Muscle layer of colon (tissue), 2 donors: ENCODE data around the gene KCNMA1.

Experiments used
- H3K27ac ChIP-seq: one replicate; pipeline ENCODE4 v1.7.0; 2013; ENCODE audit warnings: low read depth, mild to moderate bottlenecking, low read length, moderate library complexity
- H3K27me3 ChIP-seq, 2 donors: one replicate each; pipeline ENCODE4 v1.7.0; 2013; ENCODE audit warnings: low read length in 2 of 2, mild to moderate bottlenecking in 2 of 2; ENCODE audit not compliant: insufficient read depth in 2 of 2, control insufficient read depth in 1 of 2
- H3K36me3 ChIP-seq: one replicate; pipeline ENCODE4 v1.7.0; 2013; ENCODE audit warnings: mild to moderate bottlenecking, low read length; ENCODE audit not compliant: insufficient read depth
- H3K4me1 ChIP-seq: one replicate; pipeline ENCODE4 v1.7.0; 2013; ENCODE audit warnings: mild to moderate bottlenecking, low read length; ENCODE audit not compliant: insufficient read depth
- H3K4me3 ChIP-seq, 2 donors: one replicate each; pipeline ENCODE4 v1.7.0; 2013; ENCODE audit warnings: low read length in 2 of 2, low read depth in 1 of 2, mild to moderate bottlenecking in 1 of 2, moderate library complexity in 1 of 2
- H3K9ac ChIP-seq: one replicate; pipeline ENCODE4 v1.7.0; 2013; ENCODE audit warnings: low read length
- H3K9me3 ChIP-seq: one replicate; pipeline ENCODE4 v1.7.0; 2013; ENCODE audit warnings: mild to moderate bottlenecking, low read length
- donor health status: abdominal sarcoma.
- donor health status: Adenocarcinoma of cecum.

The KCNMA1 gene

GRCh38 chr10:76984559-76985443 lies 652.8 kb downstream of the KCNMA1 start:
- H3K36me3 ChIP-seq, result no peaks in the 10 kb centered on the region
- peaks cover 29% of the 10 kb centered on the region for H3K4me1 ChIP-seq
- H3K9me3 ChIP-seq, result no peaks in the 10 kb centered on the region
- no peak overlapping the region for H3K4me3 ChIP-seq
- H3K9ac ChIP-seq, result no peak overlapping the region
- no peaks in the 10 kb centered on the region for H3K27me3 ChIP-seq
- H3K27ac ChIP-seq, result no peak overlapping the region

GRCh38 chr10:76983624-76984023 lies 654.0 kb downstream of the KCNMA1 start:
- H3K36me3 ChIP-seq, result no peaks in the 10 kb centered on the region
- H3K4me3 ChIP-seq, result no peak overlapping the region
- no peak overlapping the region for H3K9ac ChIP-seq
- H3K9me3 ChIP-seq, result no peaks in the 10 kb centered on the region
- H3K4me1 ChIP-seq, result peaks cover 30% of the 10 kb centered on the region
- H3K27me3 ChIP-seq, result no peaks in the 10 kb centered on the region
- no peak overlapping the region for H3K27ac ChIP-seq

GRCh38 chr10:76982671-76983070 lies 654.9 kb downstream of the KCNMA1 start:
- Histone ChIP-seq H3K9me3 (no peaks in the 10 kb centered on the region), H3K27ac (no peak overlapping the region), H3K4me3 (no peak overlapping the region), H3K9ac (no peak overlapping the region), H3K4me1 (peaks cover 36% of the 10 kb centered on the region), H3K36me3 (no peaks in the 10 kb centered on the region), H3K27me3 (no peaks in the 10 kb centered on the region)

- H3K27ac ChIP-seq, result no peak overlapping the region
- no peaks in the 10 kb centered on the region for H3K36me3 ChIP-seq
- H3K9ac ChIP-seq, result no peak overlapping the region
- H3K4me1 ChIP-seq, result peaks cover 41% of the 10 kb centered on the region
- no peaks in the 10 kb centered on the region for H3K9me3 ChIP-seq
- no peaks in the 10 kb centered on the region for H3K27me3 ChIP-seq
- H3K4me3 ChIP-seq, result no peak overlapping the region
Observed at GRCh38 chr10:76981251-76981650, 656.4 kb downstream of the KCNMA1 start.

GRCh38 chr10:76977901-76978300 lies 659.7 kb downstream of the KCNMA1 start:
- H3K27ac ChIP-seq, result no peak overlapping the region

GRCh38 chr10:76977046-76977445 lies 660.6 kb downstream of the KCNMA1 start:
- H3K27ac ChIP-seq, result peak overlapping the region; percentile 2
- H3K4me1 ChIP-seq, result peaks cover 50% of the 10 kb centered on the region
- no peaks in the 10 kb centered on the region for H3K9me3 ChIP-seq
- no peaks in the 10 kb centered on the region for H3K27me3 ChIP-seq
- H3K4me3 ChIP-seq, result no peak overlapping the region
- no peak overlapping the region for H3K9ac ChIP-seq
- no peaks in the 10 kb centered on the region for H3K36me3 ChIP-seq

More at GRCh38 chr10:76977901-76978300, 659.7 kb downstream of the KCNMA1 start:
- H3K9me3 ChIP-seq, result no peaks in the 10 kb centered on the region
- H3K4me3 ChIP-seq, result no peak overlapping the region
- H3K4me1 ChIP-seq, result peaks cover 50% of the 10 kb centered on the region
- H3K9ac ChIP-seq, result no peak overlapping the region
- H3K36me3 ChIP-seq, result no peaks in the 10 kb centered on the region
- no peaks in the 10 kb centered on the region for H3K27me3 ChIP-seq

- H3K9ac ChIP-seq, result no peak overlapping the region
- peaks cover 57% of the 10 kb centered on the region for H3K4me1 ChIP-seq
- no peak overlapping the region for H3K27ac ChIP-seq
- no peaks in the 10 kb centered on the region for H3K9me3 ChIP-seq
- H3K4me3 ChIP-seq, result no peak overlapping the region
- H3K27me3 ChIP-seq, result no peaks in the 10 kb centered on the region
- H3K36me3 ChIP-seq, result no peaks in the 10 kb centered on the region
Observed at GRCh38 chr10:76976142-76976541, 661.5 kb downstream of the KCNMA1 start.

- no peak overlapping the region for H3K4me3 ChIP-seq
- no peaks in the 10 kb centered on the region for H3K27me3 ChIP-seq
- H3K9me3 ChIP-seq, result no peaks in the 10 kb centered on the region
- H3K4me1 ChIP-seq, result peaks cover 67% of the 10 kb centered on the region
- H3K9ac ChIP-seq, result no peak overlapping the region
- H3K27ac ChIP-seq, result peak overlapping the region; percentile 10
- no peaks in the 10 kb centered on the region for H3K36me3 ChIP-seq
Observed at GRCh38 chr10:76975126-76975525, 662.5 kb downstream of the KCNMA1 start.

- no peak overlapping the region for H3K9ac ChIP-seq
- peak overlapping the region; percentile 76 for H3K27ac ChIP-seq
- H3K4me1 ChIP-seq, result peaks cover 77% of the 10 kb centered on the region
- no peaks in the 10 kb centered on the region for H3K27me3 ChIP-seq
- no peaks in the 10 kb centered on the region for H3K36me3 ChIP-seq
- no peak overlapping the region for H3K4me3 ChIP-seq
- no peaks in the 10 kb centered on the region for H3K9me3 ChIP-seq
Observed at GRCh38 chr10:76974017-76974691, 663.5 kb downstream of the KCNMA1 start.

GRCh38 chr10:76973091-76974016 lies 664.3 kb downstream of the KCNMA1 start:
- H3K27me3 ChIP-seq, result no peaks in the 10 kb centered on the region
- H3K27ac ChIP-seq, result peak overlapping the region; percentile 76
- H3K36me3 ChIP-seq, result no peaks in the 10 kb centered on the region
- no peaks in the 10 kb centered on the region for H3K9me3 ChIP-seq
- H3K4me1 ChIP-seq, result peaks cover 80% of the 10 kb centered on the region
- H3K9ac ChIP-seq, result no peak overlapping the region
- no peak overlapping the region for H3K4me3 ChIP-seq

- Histone ChIP-seq H3K9me3 (no peaks in the 10 kb centered on the region), H3K9ac (no peak overlapping the region), H3K27me3 (no peaks in the 10 kb centered on the region), H3K4me3 (no peak overlapping the region), H3K27ac (peak overlapping the region; percentile 1), H3K36me3 (no peaks in the 10 kb centered on the region), H3K4me1 (peaks cover 80% of the 10 kb centered on the region)
Observed at GRCh38 chr10:76972541-76972940, 665.1 kb downstream of the KCNMA1 start.
